Activated CD8-positive, alpha-beta memory T cell treated with anti-CD3 and anti-CD28 coated beads, Interleukin-2, amount 50 U/mL, for 1 hour (primary cell): ENCODE measurements around the gene MEF2C.

Source experiments
- DNase-seq: peaks from one replicate; pipeline ENCODE4 v3.0.0-alpha.2; 2020; ENCODE audit errors: extremely low read depth

MEF2C gene

DNA sequence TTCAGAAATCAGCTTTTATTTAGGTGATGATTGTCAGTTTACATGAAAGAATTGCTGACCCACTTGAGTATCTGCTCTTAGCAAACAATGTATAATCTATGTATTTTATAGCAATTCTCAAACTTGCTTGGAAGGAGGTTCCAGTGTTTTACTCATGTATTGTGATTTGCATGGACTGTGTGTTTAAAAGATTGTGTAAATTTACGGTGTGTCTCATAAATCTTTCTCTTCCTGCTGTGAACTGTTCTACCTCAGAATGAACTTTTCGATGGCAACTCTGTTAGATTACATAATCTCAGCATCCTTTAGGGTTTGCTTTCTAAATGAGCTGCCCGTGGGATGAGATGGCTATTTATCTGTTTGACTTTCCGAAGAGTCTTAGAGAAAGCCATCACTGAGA lies 122.5 kb downstream of the MEF2C start:
- DNase-seq, result no peak

DNA sequence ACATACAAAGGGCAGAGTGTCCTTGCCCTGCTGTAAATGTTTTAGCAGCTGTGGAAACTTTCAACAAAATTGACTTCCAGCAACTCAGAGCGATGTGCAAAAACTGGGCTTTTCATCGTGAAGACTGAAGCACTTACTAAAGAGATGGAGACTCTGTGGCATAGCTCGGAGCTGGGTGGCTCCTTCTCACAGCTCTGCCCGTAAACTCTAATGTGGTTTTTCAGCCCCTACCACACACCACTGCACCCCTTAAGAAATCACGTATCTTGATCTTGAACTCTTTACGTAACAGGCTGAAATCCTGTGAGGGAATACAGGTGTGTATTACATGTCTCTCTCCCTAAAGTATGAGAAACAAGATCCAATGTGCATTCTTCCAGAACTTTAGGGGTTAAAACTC lies 124.4 kb downstream of the MEF2C start:
- DNase-seq, result no peak

DNA sequence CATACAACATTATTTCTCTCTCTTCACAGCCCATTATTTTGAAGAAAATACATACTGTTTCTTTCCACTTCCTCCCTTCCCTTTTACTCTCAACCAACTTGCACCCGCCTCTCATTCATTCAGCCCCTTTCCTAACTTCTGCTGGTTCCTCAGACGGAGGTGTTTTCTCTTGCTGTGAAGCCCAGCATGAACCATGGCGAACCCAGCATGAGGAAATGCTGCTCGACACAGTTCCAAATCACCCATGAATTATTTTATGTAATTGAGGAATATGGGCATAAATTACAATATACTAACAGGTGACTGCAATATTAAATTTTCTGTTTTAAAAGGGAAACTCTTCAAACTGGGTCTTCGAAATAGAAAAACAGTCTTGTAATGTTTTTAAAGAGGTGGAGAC lies 124.8 kb downstream of the MEF2C start:
- no peak for DNase-seq

DNA sequence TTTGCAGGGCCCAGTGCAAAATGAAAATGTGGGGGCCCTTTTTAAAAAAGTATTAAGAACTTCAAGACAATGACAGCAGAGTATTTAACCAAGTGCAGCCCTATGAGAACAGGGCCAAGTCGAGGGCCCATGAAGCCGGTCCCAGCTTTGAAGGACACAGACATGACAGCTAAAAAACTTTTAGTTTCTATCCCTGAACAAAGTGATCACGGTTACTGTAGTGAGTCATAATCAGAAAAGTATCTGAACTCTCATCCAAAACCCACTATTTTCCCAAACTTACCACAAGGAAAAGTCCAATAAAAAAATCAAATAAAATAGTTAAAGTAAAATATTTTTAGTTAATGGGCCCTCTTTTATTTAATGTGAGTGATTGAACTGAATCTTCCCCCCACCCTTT lies 126.0 kb downstream of the MEF2C start:
- no peak for DNase-seq

DNA sequence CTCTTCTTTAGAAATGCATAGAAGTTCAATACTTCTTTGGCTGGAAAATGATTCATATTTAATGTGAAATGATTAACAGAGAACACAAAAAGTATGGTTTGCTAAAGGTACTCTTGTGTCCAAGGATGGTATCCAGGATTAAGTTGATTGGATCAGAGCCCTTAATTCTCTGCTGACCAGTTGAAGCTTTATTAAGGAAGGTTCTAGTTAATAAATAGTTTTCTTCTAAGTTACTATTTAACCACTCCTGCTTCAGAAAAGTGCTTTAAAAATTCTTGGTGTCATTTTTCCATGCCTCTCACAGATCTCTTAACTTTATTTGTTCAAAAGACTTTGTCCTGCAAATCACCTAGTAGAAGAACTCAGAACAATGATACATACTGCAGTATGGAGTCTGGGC lies 134.3 kb downstream of the MEF2C start:
- DNase-seq, result no peak

DNA sequence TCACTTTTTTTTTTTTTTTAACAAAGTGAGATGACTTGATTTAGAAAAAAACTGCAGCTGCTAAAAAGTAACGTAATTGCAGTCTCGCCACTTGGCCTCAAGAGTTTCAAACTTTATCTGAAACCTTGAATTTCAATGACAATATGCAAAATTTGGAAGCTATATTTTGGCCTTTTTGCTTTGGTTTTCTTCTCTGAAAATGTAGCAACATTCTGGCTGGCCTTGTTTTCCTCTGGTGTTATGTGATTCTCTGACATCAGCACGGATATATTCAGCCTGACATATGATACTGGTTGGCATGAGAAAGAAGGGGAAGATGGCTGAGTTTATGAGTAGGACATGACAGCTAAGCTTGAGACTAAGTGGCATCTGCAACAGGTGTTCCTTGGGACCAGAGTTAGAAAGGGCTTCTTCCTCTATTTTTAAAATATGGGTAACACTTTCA lies 136.5 kb downstream of the MEF2C start:
- DNase-seq, result no peak

DNA sequence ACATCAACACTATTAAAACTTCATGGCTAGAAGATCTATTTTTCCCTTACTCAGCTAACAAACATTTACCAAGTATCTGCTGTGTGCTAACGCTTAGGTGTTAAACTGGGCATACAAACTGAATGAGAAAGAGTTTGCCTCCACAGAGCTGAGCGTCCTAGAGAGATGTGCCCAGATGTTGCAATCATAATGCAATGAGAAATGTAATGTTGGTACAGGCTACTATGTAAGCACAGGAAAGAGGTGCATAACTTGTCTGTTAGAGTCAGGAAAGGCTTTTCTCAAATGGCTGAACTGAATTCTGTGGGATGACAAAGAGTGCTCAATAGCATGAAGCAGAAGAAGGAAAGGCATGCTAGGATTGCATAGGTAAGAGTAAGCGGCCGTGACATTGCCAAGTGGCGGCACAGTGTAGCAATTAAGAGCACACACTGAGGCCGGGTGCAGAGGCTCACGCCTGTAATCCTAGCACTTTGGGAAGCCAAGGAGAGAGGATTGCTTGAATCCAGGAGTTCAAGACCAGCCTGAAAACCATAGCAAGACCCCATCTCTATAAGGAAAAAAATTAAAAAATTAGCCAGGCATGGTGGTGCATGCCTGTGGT lies 137.8 kb downstream of the MEF2C start:
- DNase-seq, result no peak

DNA sequence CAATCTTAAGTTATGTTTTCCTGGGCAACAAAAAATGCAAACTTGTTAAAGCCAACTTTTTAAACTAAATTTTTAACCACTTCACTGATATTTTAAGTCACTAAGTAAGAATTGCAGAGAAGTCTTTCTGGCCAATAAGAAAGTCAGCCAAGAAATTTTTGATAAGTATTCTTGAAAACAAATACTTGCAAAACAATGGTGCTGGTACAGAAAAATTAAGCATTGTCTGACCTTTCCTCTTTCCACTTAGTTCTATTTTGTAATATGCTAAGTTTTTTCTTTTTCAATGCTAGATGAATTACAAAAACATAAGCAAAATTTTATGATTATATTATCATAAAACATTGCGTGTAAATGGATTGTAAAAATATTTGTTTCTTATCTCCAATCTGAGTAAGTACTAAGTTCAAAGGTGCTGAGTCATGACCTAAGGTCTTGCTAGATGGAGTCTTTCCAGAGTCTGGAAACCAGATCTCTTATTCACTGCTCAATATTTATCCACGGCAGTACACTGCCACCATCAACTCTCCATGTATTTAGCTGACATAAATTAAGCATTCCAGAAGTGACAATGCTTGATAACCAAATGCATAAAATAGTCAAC lies 139.7 kb downstream of the MEF2C start:
- DNase-seq, result no peak

DNA sequence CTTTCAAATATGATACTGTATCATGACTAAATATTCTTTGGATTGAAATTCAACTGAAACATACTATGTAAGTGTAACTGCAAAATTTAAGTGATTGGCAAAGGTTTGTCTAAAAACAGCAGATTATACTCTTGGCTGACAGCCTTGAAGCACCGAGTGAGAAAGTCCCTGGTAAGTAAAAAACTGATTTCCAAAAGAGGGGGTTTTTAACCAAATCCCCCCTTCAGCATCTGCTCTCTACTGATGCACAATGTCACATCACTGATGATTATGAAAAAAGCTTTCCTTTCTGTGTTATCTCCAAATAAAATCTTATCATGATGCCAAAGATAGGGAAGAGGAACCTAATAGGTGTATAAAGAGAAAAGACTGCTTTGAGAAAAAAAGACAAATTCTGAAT lies 141.0 kb downstream of the MEF2C start:
- no peak for DNase-seq

DNA sequence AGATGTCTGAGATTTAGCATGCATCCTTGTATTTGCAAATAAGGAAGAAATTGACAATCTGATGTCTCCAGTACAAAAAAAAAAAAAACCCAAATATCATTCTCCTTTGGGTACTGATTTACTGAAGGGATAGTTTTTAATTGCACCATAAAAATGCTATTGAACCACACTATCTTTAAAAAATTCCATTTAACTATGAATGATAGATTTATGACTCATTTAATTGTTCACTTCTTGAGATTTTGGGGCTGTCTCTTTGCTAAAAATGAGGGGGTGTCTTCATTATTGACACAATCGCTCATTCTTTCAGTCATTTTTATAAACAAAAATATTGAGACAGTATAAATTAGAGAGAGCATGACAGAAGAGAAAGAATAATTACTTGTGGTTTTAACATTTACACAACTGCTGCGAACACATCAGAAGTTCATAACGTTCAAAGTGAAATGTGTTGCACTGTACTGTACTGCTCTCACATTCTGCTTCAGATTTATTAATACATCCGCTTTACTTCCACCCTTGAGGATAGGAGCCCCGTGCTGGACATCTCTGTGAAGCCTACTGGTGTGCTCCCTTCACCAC lies 142.3 kb downstream of the MEF2C start:
- DNase-seq, result no peak

DNA sequence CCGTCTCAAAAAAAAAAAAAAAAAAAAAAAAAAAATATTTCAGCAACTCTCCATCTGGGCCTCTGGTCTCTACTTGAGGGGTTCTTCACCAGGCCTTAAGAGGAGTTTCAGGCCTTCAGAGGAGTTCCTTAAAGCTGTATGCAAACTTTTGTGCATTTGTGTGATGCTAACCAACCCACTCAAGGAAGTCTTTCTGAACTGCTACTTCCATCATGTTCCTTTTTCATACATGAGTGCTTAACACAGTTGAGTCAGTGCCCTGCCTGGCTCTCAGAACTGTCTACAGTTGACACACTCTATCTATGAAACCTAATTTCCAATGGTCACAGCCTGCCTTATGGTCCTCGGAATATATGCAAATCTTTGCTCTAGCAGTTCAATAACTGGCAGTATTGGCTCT lies 146.5 kb downstream of the MEF2C start:
- no peak for DNase-seq

DNA sequence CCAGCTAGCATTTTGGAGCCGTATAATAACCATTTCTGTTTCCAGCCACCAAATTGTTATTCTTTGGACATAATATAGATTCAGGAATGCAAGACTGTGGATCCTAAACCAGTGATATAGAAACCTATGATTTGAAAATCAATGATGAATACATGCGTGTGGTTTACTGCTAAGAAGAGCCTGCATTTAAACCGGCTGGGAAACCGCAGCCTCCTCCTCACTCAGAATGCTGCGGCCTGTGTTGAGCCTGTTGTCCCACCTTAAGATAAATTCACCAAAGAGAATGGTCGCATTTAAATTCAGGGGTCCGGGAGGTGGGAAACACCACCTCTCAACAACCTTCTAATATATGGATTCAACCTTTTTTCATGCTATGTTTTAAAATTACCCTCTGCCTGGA lies 148.0 kb downstream of the MEF2C start:
- DNase-seq, result no peak

DNA sequence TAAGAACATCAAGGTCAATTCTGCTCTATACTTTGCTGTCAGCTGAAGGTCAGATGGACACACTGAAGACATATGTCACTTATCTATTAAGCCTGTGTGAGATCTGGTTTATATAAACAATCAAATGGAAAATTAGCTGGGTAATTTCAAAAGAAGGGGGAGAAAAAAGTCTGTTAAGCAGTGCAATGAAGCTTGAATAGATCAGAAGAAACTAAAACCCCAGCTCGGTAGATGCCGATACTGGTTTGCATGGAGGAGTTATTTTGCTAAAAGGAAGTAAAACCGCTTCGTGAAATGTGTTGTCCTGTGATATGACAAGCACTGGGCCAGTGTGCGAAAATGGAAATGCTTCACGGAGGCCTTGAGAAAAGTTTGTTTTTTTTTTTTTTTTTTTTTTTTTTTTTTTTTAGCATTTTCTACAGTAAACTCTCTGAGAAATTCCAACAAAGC lies 148.8 kb downstream of the MEF2C start:
- DNase-seq, result no peak

DNA sequence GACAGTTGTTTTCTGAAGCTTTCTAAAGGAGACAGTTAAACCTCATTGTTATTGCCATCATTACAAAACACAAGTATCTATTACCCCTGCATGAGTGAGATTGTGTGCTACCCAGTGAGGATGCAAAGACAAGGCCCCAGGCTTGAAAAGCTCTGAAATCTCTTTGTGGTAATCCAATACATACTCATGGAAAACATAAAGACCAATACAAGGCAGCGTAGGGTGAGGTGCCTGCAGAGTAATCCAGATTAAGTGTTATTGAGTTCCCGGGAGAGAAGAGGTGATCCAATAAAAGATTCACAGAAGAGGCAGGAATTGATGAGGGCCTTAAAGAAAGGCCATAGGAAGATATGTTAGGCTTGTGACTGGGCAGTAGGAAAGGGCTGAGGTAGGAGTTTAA lies 150.1 kb downstream of the MEF2C start:
- DNase-seq, result no peak

DNA sequence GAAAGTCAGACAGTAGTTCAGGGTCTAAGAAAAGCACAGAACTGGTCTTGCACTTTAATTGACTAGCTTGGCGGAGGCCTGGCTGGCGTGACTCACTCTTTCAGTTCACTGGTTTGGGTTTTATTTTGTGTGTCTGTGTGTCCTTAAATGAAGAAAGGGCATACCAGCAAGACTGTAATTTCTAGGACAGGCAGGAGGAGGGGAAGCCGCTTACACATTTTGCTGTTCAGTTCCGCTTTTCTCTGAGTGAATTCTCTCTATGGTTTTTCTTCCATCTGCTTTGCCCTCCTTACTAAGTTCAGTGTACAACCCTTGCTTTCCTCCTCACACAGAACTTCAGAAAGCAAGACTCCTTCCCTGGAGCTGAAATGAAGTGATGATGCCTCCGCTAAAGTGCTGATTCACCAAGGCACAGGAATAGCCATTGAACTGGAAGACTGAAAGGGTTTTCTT lies 150.8 kb downstream of the MEF2C start:
- no peak for DNase-seq

DNA sequence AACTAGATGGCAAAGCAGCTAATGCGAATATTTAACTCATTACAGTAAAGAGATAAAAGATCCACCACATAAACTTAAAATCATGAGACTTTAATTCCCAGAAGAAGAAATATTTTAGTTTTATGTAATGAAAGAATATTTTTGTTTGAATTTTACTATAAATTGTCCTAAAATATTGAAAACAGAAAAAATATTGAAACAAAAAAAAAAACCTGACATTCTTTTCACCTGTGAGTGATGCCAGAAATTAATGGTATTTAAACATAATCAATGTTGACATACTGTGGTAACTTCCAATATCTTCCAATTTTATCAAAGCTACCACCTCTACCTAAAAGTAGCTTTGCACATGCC lies 153.2 kb downstream of the MEF2C start:
- no peak for DNase-seq

DNA sequence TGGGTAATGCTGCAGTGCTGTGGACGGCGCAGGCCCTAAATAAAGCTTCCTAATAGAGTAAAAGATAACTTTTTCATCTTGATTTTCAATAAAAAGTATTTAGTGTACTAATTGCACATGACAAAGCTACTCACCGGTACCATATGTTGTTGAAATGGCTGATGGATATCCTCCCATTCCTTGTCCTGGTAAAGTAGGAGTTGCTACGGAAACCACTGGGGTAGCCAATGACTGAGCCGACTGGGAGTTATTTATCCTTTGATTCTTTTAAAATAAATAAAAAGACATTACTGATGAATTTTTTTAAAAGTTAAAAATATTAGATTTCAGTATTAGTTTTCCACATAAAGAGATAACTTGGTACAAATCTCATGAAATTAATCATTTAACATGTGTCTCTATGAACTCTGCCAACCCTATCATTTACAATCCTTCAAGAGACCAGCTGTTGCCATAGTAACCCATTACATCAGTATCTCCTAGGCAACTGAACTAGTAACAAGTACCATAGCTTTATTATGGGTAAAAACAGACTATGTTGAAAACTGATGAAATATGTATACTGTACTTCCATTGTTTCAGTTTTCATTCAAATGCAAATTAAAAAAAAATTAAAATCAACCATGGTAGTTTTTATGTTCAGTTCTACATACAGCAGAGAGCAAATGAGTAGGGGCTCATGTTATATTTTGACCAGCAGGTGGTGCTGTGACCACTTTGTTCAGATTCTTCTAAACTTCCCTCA lies 153.7 kb downstream of the MEF2C start:
- DNase-seq, result no peak

DNA sequence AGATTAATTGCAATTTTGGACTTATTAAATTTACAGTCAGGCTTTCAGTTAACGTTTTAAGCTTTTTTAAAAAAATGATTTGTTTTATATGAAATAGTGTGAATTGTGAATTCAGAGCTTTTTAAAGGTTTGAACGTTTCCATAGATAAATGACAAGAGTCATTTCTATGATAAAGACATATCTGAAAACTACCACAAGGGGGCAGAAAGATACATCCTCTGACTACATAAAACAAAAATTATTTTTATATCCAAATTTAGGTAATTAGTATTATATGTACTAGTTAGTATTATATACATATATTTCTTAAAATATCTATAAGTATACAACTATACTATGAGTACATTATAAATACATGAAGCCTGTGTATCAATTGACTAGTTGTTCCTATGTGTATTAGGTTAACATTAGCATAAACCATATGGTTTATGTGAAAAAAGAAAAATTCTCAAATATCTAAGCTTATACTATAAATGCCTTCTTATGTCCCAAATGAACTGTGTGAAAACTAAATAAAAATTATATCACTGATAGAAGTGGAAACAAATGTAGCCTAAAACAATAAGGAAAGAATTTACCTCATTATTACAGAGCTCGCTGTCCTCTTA lies 155.2 kb downstream of the MEF2C start:
- DNase-seq, result no peak

DNA sequence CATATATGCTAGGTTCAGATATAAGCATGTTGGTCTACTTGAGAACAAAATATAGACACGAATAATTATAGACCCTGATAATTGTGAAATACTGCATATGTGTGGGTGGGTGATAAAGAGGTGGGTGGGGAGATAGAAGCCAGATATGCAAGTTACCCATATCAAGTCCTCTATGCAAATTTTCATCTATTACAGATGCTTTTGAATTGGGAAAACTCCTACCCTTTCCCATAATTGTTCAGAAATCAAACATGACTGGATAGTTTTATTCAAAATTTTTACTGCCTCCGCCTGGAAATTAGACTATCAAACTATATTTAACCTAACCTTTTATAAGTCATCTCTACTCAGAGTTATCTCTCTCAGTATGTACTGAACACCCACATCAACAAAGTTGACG lies 157.5 kb downstream of the MEF2C start:
- no peak for DNase-seq

DNA sequence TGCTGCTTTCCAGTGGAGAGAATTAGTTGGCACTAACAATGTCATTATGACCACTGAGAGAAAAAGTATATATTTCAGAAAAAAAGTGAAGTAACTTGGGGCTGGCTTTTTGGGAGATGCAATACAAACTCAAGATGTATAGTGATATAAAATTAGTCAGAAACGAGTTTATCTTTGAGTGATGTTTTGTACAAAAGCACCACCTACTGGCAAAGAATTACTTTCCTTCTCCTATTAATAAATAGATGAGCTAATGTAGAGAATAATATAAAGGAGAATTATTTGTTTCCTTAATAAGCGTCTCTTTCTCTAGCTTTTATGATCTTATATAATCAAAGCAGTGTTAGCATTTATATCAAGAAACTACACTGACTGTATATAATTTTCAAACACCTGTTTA lies 158.8 kb downstream of the MEF2C start:
- DNase-seq, result no peak

DNA sequence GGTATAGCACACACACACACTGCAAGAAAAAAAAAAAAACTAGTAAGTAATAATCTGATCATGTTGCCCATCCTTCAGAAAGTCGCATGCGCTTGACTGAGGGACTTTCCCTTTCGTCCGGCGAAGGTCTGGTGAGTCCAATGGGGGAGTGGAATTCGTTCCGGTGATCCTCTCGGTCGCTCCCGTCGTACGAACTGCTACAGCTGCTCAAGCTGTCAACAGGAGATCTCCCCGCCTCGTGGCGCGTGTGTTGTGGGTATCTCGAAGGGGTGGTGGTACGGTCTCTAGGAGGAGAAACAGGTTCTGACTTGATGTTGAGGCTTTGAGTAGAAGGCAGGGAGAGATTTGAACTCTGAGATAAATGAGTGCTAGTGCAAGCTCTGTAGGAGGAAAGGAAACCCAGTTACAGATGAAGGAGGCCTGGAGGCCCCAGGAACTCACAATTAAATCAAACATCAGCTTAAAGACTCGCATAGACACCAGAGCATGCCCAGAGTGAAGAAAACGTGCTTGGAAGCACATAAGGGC lies 160.4 kb downstream of the MEF2C start:
- DNase-seq, result no peak

DNA sequence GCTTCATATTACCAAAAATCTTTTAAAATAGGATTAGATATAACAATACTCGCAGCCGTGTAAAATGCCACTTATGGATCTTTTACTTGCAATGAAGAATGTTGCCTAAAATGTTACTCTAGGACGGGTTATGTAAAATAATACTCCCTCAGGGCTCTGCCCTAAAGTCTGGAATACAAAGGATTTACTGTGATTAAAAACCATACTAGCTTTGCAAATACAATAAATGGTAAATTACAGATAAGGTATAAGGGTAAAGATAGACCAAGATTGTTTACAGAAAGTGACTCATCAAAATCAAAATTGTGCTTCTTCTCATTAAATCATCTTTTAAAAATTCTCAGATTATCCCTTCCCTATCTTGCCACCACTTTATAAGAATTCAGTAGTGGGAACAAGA lies 163.6 kb downstream of the MEF2C start:
- no peak for DNase-seq
